ENCODE measurements around the gene KCNC1. TPM values are rescaled to one million over a fixed set of nuclear protein-coding genes. Genes with fewer than 3 reads are reported as not detected.

The KCNC1 gene
- total RNA-seq (2014; rRNA removed; shearing (Covaris generic)) = not detected in 2 replicates
- polyA plus RNA-seq (2016; fragmentation: Nextera tagmentation; extraction: Ambion mirVana) = 0.11 and 0.17 TPM in 2 replicates
- long read RNA-seq = 0 reads

- Mint-ChIP-seq H3K36me3 (ENCODE audit: low read depth) (no peaks in the 10 kb centered on the region; the same call in 2 of the 3 replicates), H3K4me1 (peaks cover 21% of the 10 kb centered on the region), H3K9me3 (peaks cover 7% of the 10 kb centered on the region), H3K27me3 (ENCODE audit: insufficient read depth, low read depth, poor library complexity) (peaks cover 64% of the 10 kb centered on the region), H3K4me3 (peak within 1 kb of the TSS; percentile 74), H3K27ac (no peak within 1 kb of the TSS)
- no peak within 1 kb of the TSS for H3K27ac ChIP-seq (ENCODE audit: low read depth)
- peak within 1 kb of the TSS; percentile 66 for H3K4me3 ChIP-seq
- TF ChIP-seq REST (IDR thresholded peaks at IDR 0.05; ENCODE audit: unreplicated experiment) = no peak
- peak; percentile 12 to 15; a peak in 1 of 4 replicates for TF ChIP-seq CTCF (conservative IDR thresholded peaks at IDR 0.05; ENCODE audit: low read depth in 2 of 2)
- TF ChIP-seq ZNF331 (CRISPR knock-in tag; IDR thresholded peaks at IDR 0.05; ENCODE audit: low read depth) = no peak
- TF ChIP-seq STAT1 (IDR thresholded peaks at IDR 0.05; ENCODE audit: unreplicated experiment) = no peak
- TF ChIP-seq POLR2AphosphoS5 (IDR thresholded peaks at IDR 0.05; ENCODE audit: low read depth) = no peak
- TF ChIP-seq NANOG (IDR thresholded peaks at IDR 0.05; ENCODE audit: borderline replicate concordance) = no peak
- no peak for TF ChIP-seq CREB1 (CRISPR knock-in tag; IDR thresholded peaks at IDR 0.05; ENCODE audit: low read depth)
- no peak for TF ChIP-seq EZH2phosphoT487 (IDR thresholded peaks at IDR 0.05; ENCODE audit: unreplicated experiment)
- DNase-seq (ENCODE audit: low spot score) = peak; percentile 75
- peaks cover 15% of the 10 kb centered on the region for H3K4me1 ChIP-seq (ENCODE audit: insufficient read depth)
- no peaks in the 10 kb centered on the region for H3K79me2 ChIP-seq (replicated peaks; ENCODE audit: insufficient read depth)
- H3F3A ChIP-seq (replicated peaks; ENCODE audit: low read depth) = no peaks in the 10 kb centered on the region
- H3K27me3 ChIP-seq (ENCODE audit: insufficient read depth) = peaks cover 80% of the 10 kb centered on the region
- H2AFZ ChIP-seq = peak within 1 kb of the TSS; percentile 43; the same call in 1 of the 2 replicates
- H4K20me1 ChIP-seq (replicated peaks; ENCODE audit: insufficient read depth) = peaks cover 7% of the 10 kb centered on the region
- H3K4me2 ChIP-seq = peak within 1 kb of the TSS; percentile 84
- H3K9me2 ChIP-seq (ENCODE audit: insufficient read depth) = no peaks in the 10 kb centered on the region
- no peaks in the 10 kb centered on the region; the same call in 1 of the 2 replicates for H3K36me3 ChIP-seq (ENCODE audit: insufficient read depth)
- peak; percentile 21 for ATAC-seq
These were observed at the start of gene KCNC1 for GRCh38 chr11:17734418-17734911. TSS of gene KCNC1 (plus strand) at chr11:17734781. CDS start at chr11:17736003, 1,222 bp downstream.

GRCh38 chr11:17686231-17686980, 48.2 kb upstream of the KCNC1 start:
- Histone ChIP-seq H3K9me2 (ENCODE audit: insufficient read depth) (no peaks in the 10 kb centered on the region), H4K20me1 (replicated peaks; ENCODE audit: insufficient read depth) (no peaks in the 10 kb centered on the region), H3K79me2 (replicated peaks; ENCODE audit: insufficient read depth) (no peaks in the 10 kb centered on the region), H3K4me2 (no peak overlapping the region), H3F3A (replicated peaks; ENCODE audit: low read depth) (no peaks in the 10 kb centered on the region), H3K27ac (ENCODE audit: low read depth) (no peak overlapping the region), H3K4me1 (ENCODE audit: insufficient read depth) (no peaks in the 10 kb centered on the region), H3K27me3 (ENCODE audit: insufficient read depth) (peaks cover 11% of the 10 kb centered on the region; the same call in 1 of the 2 replicates), H3K36me3 (ENCODE audit: insufficient read depth) (no peaks in the 10 kb centered on the region), H3K4me3 (no peak overlapping the region), H2AFZ (peak overlapping the region; percentile 47)
- peak; percentile 84 for ATAC-seq
- H3K36me3 Mint-ChIP-seq (ENCODE audit: low read depth) = no peaks in the 10 kb centered on the region
- no peak overlapping the region for H3K27ac Mint-ChIP-seq
- TF ChIP-seq STAT1 (IDR thresholded peaks at IDR 0.05; ENCODE audit: unreplicated experiment) = no peak
- H3K9me3 Mint-ChIP-seq = no peaks in the 10 kb centered on the region
- H3K27me3 Mint-ChIP-seq (ENCODE audit: insufficient read depth, low read depth, poor library complexity) = peaks cover 3% of the 10 kb centered on the region
- H3K4me1 Mint-ChIP-seq = no peaks in the 10 kb centered on the region; the same call in 2 of the 3 replicates
- H3K4me3 Mint-ChIP-seq = no peak overlapping the region
- no peak for DNase-seq (ENCODE audit: low spot score)

All from GM23338 (cell line).